ENCODE data around the gene HYCC1.
"Not testable (repeated sequence)": the region's sequence is repeated elsewhere in the genome, so short reads cannot be mapped to it uniquely, and the experiment has no call there.

The HYCC1 gene

GRCh38 chr7:22983257-22983855, 30.6 kb downstream of the HYCC1 start:
- no peak for DNase-seq

GRCh38 chr7:22980422-22980821, 33.5 kb downstream of the HYCC1 start:
- DNase-seq = no peak

GRCh38 chr7:22979861-22980260, 34.1 kb downstream of the HYCC1 start:
- no peak for DNase-seq

- DNase-seq = no peak
These were observed 34.7 kb downstream of the HYCC1 start for GRCh38 chr7:22979251-22979650.

- DNase-seq = not testable (repeated sequence)
These were observed 39.3 kb downstream of the HYCC1 start for GRCh38 chr7:22974636-22975035.

GRCh38 chr7:22972207-22972606, 41.7 kb downstream of the HYCC1 start:
- no peak for DNase-seq

- DNase-seq = no peak
These were observed 44.9 kb downstream of the HYCC1 start for GRCh38 chr7:22969010-22969431.

Data from activated CD4-positive, alpha-beta T cell treated with anti-CD3 and anti-CD28 coated beads, Interleukin-2, Interleukin-6, amounts not matched to agents 100 ng/mL and 50 ng/mL, durations not matched to agents 16 hours and 8 hours (primary cell).